GM08714 (cell line): ENCODE data around the gene VWA5B1.

Source experiments
- H3K4me3 ChIP-seq: fragments of 200-500 bp; sonication (Bioruptor generic); 2 replicates; pipeline ENCODE4 v1.5.1; 2014; ENCODE audit warnings: mild to moderate bottlenecking, low read length, inconsistent platforms
- ZNF274 ChIP-seq: IDR thresholded peaks from 2 replicates; pipeline ENCODE4 v1.6.1; 2012; ENCODE audit warnings: mild to moderate bottlenecking, low read depth, low read length

The VWA5B1 gene

DNA sequence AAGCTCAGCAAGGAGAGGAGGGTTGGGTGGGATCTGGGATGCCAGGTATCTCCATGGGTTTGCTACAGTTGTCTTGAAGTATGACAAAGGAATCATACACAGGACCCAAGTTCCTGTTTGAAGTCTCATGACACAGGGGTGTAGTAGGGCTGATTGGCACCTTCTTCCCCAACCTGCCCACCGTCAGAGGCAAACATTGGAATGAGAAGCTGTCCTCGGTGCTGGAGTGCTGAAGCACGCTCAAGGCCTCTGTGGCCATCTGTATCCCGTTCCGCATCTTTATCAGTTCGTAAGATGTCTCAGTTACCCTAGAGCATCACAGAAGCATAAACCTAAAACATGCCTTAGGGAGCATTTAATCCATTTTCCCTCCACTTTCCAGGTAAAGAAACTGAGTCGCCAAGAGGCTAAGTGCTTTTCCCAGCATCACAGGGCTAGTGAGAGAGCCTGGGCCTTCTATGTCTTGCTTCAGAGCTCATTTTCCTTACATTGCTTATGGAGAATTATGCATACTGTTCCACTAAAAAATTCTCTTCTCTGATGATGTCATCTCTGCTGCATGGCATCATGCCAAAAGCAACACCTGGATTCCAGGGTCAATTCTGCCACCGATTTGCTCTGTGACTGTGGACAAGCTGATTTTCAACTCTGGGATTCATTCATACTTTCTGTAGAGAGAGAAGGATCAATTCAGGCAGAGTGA is 34.2 kb downstream of the VWA5B1 start:
- H3K4me3 ChIP-seq: no peak overlapping the region
- no peak for TF ChIP-seq ZNF274

DNA sequence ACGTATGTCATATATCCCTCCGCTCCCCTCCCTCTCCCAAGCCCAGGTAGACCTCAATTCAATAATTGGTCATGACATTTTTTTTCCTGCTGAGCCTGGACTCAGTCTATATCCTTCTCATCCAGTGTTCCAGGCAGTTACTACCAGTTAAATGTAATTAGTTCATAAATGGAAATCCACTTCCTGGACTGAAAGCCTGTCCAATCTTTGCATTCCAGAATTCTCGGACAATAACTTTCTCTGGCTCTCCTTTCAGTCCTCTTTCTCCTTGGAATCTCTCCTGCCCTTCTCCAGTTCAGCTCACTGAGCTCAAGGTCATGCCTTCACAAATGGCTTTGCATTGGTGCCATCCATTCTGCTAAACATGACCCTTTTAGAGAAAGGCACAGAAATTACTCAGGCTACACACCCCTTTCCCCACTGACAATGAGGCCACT is 34.8 kb downstream of the VWA5B1 start:
- TF ChIP-seq ZNF274: no peak

DNA sequence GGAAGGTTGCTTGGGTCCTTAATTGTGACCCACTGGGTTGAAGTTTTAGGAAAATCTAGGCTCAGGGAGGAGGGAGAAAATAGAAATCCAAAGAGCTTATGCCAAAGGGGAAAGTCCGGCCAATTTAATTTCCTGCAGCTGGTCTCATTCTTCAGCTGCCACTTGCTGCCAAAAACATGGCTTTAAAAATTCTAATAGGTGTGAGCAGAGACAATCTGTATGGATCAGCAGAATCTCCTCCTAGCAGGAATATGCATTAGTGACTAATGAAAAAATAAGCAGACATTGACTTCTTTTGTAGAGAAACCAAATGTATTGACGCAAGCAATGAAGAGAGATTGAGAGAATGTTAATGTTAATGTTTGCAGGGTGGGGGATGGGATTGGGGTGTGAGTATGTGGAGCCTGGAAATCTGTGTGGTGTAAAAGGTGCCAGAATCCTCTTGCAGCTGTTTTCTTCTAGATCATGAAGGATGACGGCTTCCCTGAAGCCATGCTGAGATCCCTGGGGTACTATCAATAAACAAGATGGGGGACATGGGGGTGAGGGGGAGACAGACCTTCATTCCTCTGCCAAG is 35.3 kb downstream of the VWA5B1 start:
- H3K4me3 ChIP-seq: no peak overlapping the region
- no peak for TF ChIP-seq ZNF274

More for the DNA sequence above, 34.8 kb downstream of the VWA5B1 start:
- no peak overlapping the region for H3K4me3 ChIP-seq

DNA sequence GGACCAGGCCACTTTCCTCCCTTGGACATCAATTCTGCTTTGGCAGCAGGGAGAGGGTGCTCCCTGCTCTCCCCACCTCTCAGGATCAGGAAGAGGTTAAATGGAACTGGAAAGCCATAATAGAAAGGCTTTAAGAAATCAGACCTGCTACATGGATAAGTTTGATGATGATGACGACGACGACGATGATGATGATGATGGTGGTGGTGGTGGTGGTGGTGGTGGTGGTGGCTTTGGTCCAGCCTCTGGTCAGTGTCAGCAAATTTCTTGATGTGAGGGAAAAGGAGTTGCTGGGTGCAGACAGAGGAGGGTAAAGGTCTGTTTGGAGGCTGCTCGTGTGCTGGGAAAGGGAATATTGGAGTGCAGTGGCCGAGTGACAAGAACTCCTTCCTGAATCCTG is 36.8 kb downstream of the VWA5B1 start:
- TF ChIP-seq ZNF274: no peak

DNA sequence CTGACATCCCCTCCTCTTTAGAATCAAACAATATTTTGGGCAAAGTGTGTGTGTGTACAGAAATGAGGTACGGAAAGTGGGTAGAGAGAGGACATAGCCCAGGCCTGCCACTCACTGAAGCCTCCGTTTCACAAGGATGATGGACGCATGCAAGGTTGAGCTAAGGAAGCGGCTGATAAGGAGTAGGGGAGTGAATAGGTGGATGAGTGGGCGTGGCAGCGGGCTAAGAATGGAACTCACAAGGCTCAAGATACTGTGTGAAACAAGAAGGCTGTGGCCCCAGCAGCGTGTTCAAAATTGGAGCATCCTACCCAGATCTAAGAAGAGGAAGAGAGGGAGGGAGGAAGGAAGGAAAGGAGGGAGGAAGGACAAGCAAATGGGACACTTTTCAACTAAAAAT is 37.5 kb downstream of the VWA5B1 start:
- no peak overlapping the region for H3K4me3 ChIP-seq
- TF ChIP-seq ZNF274: no peak

More for the DNA sequence above, 36.8 kb downstream of the VWA5B1 start:
- H3K4me3 ChIP-seq: no peak overlapping the region

DNA sequence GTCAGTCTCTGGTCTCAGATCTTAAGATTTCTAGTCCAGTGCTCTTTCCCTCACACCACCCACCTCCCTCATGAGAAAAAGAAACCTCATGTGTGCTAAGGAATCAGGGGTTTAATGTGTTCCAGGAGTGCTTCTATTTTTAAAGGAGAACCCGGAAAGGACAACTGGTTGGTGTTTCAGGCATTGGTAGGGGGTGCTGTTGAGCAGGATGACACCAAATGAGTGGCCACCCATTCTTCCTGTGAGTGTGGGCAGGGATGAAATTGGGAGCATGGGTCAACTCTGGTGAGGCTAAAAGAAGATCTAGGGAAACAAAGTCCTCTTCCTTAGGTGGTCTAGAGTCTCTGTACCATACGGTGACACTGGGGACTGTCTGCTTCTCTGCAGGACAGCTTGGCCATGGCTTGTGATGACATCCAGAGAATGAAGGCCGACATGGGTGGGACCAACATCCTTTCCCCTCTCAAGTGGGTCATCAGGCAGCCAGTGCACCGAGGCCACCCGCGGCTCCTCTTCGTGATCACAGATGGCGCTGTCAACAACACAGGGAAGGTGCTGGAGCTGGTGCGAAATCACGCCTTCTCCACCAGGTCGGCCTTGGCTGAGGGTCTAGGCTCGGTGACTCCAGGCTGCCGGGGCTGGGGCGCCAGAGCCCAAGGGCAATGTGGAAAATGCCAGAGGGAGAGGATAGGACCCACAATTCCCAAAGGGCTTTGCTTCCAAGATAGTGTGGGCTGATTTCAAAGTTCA is 39.3 kb downstream of the VWA5B1 start:
- no peak overlapping the region for H3K4me3 ChIP-seq
- no peak for TF ChIP-seq ZNF274

DNA sequence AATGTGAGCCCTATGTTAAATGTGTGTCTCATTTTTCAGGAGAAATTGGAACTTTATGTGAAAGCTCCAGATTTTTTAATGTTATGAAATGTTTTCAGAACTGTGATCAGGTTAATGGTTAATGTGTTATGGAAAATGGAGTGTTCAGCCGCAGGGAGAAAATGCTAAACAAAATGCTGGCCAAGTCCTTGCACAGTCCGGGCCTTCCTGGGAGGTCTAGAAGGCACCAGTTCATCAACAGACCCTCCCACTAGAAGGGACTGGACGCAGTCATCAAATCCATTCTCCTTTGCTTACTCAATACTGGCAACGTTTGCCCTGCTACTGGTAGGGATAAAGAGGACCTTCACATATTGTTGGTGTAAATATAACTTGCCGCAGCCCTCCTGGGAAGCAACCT is 43.4 kb downstream of the VWA5B1 start:
- TF ChIP-seq ZNF274: no peak
- H3K4me3 ChIP-seq: no peak overlapping the region

DNA sequence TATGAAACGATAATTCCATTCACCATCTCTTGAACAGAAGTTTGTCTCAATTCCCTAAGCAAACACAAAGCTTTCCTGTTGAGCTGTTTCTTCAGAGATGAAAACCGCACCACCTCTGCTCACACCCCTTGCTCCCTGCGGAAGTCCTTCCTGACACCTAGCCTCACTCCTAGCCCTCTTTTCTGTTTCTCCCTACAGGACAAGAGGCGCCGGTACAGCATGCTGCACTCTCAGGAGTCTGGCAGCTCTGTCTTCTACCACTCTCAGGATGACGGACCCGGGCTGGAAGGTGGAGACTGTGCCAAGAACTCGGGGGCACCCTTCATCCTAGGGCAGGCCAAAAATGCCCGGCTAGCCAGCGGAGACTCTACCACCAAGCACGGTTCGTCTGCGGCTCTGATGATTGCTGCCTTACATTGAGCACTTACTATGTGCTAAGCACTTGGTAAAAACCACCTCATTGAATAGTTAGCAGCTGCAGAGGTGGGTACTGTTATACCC is 45.5 kb downstream of the VWA5B1 start:
- H3K4me3 ChIP-seq: no peak overlapping the region
- TF ChIP-seq ZNF274: no peak

DNA sequence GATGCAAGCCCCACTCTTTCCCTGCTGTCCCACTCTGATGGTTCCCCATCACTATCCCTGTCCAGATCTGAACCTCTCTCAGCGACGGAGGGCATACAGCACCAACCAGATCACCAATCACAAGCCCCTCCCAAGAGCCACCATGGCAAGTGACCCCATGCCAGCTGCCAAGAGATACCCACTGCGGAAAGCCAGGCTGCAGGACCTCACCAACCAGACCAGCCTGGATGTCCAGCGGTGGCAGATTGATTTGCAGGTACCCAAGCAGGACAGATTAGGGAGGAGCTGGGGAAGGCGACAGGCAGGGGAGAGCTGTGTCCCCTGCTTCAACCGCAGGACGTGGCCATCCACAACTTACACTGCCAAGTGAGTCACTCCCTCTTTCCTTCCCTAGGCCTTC is 46.9 kb downstream of the VWA5B1 start:
- H3K4me3 ChIP-seq: no peak overlapping the region
- no peak for TF ChIP-seq ZNF274

DNA sequence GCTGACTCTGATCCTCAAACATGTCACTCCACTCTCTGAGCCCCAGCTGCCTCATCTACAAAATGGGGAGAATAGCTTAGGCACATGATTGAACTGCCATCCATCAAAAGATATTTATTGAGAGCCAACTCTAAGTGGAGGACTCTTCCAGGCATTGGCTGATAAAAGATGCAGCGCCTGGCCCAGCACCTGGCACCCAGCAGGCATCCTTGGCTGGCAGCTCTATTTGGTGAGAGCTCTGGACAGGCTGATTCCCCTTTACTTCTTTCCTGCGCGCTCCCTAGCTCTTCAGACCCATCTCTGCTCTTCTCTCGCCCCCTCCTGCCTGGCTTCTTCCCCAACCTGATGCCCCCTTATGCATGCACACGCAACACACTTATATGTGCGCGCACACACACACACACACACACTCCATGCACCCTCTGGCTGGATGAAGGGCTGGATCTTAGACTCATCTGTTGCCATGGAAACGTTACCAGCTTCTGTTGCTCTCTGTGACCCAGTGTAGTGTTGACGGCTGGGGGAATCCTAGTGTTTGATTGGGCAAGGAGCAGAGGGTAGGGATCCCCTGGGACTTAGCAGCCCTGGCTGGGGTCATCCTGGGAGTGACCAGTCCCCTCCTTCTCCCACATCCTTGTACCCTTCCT is 49.3 kb downstream of the VWA5B1 start:
- no peak for TF ChIP-seq ZNF274
- H3K4me3 ChIP-seq: no peak overlapping the region

DNA sequence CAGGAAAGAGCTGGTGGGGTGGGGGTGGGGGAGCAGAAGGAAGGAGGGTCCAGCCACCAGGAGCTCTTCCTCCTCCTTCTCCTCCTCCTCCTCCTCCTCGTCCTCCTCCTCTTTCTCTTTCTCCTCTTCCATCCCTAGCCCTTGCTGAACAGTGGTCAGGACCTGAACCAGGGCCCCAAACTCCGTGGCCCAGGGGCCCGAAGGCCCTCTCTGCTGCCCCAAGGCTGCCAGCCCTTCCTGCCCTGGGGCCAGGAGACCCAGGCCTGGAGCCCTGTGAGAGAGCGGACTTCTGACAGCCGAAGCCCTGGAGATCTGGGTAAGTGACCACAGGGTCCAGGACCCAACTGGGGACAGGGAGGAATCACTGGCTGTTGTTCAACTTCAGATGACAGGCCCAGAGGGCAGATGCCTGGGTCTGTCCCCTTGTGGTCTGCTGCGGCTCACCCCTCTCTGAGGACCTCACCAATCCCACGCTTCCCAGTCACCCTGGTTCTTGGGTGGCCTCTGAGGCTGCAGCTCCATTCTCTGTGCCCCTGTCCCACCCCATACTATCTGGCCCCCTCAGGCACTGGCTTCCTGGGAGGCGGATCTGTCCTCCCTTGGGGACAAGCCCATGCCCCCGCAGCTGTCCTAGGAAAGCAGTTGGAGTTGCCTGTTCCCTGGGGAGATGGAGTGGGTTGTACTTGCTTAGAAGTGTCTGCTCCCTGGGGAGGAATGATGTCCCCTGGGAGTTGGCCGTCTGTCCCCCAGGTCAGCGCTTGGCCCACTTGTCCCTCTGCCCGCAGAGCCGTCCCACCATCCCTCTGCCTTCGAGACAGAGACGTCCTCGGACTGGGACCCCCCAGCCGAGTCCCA is 51.8 kb downstream of the VWA5B1 start:
- no peak overlapping the region for H3K4me3 ChIP-seq
- no peak for TF ChIP-seq ZNF274

DNA sequence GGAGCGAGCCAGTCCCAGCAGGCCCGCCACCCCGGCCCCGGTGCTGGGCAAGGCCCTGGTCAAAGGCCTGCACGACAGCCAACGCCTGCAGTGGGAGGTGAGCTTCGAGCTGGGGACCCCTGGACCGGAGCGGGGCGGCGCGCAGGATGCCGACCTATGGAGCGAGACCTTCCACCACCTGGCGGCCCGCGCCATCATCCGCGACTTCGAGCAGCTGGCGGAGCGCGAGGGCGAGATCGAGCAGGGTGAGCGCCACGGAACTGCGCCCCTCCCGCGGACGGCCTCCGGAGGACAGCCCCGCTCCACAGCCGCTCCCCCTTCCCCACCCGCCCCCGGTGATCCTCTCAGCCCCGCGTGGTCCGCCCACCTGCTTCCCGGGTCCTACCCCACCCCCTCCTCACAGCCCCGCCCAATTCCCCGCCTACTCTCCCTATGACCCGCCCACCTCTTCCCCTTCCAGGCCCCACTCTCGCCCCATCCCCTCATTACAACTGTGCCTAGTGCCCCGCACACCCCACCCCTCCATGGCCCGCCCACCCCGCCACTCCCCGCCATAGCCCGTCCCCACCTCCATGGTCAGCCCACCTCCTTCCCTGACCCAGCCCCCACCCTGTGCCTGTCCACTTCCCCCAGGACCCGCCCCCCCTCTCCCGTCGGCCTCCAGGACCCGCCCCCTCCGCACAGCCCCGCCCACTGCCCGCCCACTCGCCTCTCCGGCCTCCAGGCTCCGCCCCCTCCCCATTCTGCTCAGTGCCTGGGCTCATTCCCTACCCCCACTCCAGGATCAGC is 52.7 kb downstream of the VWA5B1 start:
- TF ChIP-seq ZNF274: no peak
- H3K4me3 ChIP-seq: no peak overlapping the region

DNA sequence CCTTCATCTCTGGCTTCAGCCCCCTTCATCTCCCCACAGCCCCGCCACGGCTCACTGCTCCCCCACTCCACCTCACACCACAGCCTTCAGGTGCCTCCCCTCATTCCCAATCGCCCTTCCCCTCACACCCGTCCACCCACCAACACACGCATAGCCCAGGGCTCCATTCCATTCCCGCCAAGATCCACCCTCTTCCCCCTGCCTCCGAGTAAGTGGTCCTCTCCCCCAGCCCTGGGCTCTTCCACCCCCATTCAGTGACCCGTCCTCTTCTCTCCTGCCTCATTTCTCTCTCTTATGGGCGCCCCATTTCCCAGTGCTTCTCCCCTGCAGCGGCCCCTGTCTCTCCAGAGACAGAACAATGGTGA is 53.2 kb downstream of the VWA5B1 start:
- no peak for TF ChIP-seq ZNF274
- H3K4me3 ChIP-seq: no peak overlapping the region

DNA sequence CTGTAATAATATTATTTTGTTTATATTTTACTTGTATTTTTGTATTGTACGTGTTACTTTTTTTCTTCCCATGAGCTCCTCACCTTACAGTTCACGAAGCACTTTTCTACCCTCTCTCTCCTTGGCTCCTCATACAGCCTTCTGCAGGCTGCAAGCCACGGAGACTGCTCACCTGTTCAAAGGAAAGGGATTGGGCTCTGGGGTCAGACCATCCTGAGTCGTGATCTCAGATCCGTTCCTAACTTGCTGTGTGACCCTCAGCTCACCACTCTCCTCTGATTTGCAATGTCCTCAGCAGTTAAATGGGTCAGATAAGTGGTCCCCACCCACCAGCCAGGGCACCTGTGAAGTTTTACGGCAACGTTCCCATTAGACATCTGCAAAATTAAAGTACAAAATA is 54.1 kb downstream of the VWA5B1 start:
- TF ChIP-seq ZNF274: no peak

More for the DNA sequence above, 54.1 kb downstream of the VWA5B1 start:
- no peak overlapping the region for H3K4me3 ChIP-seq
